HT-29 (cell line): ENCODE results near the gene EIF1. TPM values are rescaled to one million over a fixed set of nuclear protein-coding genes. Genes with fewer than 3 reads are reported as not detected.
A peak's percentile ranks its signal among the peaks of the same experiment; 100 is the strongest.
"Not testable (repeated sequence)": the region's sequence is repeated elsewhere in the genome, so short reads cannot be mapped to it uniquely, and the experiment has no call there.

Experiments
- DNase-seq: peaks from one replicate; pipeline ENCODE4 v3.0.0-alpha.2; 2015; ENCODE audit warnings: low spot score
- total RNA-seq: library from RNA; depleted of rRNA; stranded (reverse); fragments of >200 nt; shearing (Covaris generic); gene quantifications from 2 replicates; pipeline ENCODE4 v1.2.3, GENCODE V29; 2014

EIF1 gene
- total RNA-seq, 1 experiment from 2014 or later, result 91.6 TPM

DNA sequence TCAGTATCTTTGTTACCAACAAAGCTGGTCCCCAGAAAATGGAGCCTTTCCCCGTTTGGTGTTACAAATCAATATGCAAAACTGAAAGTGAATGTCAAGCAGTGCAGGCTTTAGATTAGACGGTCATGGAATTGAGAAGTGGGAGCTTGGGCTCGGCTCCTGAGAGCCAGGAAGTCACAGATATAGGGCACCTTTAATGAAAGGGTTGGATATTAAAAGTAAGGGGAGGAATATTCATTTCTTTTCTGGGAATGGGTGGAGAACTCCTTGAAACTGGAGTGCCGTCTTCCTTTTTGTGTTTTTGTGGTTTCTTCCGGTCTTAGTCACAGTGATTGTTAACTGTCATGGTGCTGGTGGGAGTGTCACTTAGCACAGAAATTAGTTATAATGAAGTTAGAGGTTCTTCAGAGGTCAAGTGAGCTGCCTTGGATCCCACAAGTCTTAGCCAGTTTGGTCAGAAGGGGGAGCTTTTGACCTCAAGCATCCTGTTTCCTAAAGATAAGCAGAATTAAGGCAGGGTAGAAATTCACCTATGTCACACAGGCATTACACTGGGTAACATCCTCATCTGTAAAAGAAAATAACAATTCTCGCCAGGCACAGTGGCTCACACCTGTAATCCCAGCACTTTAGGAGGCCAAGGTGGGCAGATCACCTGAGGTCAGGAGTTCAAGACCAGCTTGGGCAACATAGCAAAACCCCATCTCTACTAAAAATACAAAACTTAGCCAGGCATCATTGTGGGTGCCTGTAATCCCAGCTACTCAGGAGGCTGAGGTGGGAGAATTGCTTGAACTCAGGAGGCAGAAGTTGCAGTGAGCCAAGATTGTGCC lies 9.6 kb upstream of the EIF1 start:
- peak; percentile 40 for DNase-seq

DNA sequence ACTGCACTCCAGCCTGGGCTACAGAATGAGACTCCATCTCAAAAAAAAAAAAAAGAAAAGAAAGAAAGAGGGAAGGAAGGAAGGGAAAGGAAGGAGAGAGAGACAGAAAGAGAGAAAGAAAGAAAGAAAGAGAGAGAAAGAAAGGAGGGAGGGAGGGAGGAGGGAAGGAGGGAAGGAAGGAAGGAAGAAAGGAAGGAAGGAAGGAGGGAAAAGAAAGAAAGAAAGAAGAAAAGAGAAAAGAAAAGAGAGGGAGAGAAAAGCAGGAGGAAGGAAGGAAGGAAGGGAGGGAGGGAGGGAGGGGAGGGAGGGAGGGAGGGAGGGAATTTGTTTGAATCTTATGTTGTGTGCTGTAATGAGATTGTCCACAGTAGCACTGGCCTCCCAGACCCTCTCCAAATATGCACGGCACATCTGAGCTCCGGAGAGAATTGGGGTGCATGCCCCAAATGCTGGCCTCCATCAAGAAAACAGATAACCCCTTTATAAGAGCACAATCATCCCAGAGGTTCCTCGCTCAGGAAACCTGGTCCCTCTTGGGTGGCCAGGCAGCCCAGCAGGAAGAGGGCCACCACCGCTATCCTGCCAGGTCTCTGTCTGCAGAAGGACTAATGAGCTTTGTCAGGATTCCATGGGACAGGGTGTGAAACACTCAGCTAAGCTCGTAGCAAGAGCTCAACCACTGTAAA lies 8.8 kb upstream of the EIF1 start:
- DNase-seq, result no peak

DNA sequence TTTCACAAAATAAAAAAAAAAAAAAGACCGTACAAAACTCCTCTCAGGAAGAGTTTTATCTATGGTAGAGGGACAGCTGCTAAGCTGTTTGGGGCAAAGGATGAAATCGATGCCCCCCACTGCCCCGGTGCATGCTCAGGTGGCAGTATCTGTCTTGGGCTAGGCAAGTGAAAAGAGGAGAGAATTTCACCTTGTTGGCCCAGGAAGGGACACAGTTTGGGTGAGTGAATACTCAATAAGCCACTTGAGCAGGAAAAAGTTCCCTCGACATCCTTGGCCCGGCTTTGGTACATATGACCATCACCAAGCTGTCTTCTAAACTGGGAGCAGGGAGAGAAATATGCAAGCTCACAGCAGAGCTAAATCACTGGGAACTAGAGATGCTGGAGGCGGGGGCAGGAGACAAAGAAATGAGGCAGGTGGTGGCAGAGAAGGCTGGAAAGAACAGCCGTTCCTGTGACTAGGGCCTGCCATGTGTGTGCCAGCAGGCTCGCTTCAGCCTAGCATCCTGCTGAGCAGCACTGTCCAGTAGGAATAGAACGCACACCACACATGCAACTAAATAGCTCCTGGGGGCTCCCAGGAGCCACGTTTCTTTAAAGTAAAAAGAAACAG lies 8.2 kb upstream of the EIF1 start:
- no peak for DNase-seq

DNA sequence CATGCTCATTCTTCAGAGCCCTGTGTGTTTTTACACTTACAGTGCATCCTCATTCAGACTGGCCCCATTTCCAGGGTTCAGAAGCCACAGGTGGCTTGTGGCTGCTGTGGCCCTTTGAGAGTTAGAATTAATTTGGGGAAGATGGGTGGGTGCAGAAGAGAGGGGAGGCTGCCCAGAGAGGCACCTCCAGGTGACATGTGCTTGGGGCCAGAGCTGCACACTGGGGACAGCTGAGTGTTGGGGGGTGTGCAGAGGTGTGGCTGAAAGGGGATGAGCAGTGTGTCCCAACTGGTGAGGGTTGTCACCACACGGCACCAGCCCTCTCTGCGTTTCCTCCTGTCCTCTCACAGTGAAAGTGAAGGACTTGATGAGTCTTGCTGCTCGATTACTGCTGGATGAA lies 6.9 kb upstream of the EIF1 start:
- DNase-seq, result no peak

DNA sequence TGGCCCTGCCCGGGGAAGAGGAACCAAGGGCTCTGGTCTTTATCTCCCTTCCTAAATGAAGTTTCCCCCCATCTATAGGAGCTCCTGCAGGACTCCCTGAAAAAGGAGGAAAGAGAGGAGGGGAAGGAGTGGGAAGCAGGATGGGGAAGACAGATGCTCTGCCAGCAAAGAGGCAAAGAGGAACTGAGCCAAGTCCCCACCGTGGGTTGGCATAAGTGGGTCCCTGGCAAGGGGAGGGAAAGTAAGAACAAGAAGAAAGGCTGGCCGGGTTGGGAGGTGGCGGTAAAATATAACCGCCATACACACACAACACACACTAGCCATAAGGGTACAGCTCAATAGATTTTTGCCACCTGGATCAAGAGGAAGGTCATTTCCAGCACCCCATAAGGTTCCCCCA lies 6.1 kb upstream of the EIF1 start:
- DNase-seq, result no peak

DNA sequence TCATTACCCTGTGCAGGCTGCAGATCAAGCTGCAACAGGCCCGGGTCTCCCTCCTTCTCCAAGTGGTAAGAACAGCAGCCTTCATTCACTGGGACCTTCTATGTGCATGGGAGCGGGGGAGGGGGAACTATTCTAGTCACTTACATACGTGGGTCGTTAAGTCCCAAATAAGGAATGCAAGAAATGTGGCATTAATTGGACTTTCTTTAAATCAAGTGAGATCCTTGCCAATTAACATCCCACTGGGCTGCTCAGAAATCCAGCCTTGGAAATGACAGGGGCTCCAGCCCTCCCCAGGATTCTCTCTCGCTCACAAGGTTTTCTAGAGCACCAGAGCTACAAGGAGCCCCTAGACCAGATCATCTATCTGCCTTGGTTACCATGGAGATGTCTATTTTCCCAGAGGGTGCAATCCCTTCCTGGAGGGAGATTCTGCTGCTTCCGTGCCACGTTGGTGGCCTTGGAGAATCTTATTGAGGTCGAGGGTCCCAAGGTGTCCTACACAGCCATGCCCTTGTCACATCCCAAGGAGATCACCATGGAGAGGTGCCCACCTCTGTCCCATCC lies 5.2 kb upstream of the EIF1 start:
- no peak for DNase-seq

DNA sequence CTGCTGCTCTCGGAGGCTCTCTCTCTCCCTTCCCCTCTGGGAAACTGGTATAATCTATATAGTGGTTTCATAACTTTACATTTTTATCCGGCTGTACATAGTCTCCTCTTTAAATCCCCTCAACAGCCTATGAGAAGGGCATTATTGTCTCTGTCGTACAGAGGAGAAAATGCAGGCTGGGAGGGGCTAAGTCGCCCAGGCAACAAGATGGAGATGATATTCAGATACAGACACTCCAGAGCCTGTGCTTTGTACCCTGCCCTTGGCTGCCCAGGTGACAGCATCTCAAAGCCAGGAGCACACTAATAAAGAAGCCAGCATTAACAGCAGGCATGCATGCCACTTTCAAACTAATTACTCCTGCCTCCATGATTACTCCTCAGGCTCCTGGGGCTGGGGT lies 4.7 kb upstream of the EIF1 start:
- no peak for DNase-seq

DNA sequence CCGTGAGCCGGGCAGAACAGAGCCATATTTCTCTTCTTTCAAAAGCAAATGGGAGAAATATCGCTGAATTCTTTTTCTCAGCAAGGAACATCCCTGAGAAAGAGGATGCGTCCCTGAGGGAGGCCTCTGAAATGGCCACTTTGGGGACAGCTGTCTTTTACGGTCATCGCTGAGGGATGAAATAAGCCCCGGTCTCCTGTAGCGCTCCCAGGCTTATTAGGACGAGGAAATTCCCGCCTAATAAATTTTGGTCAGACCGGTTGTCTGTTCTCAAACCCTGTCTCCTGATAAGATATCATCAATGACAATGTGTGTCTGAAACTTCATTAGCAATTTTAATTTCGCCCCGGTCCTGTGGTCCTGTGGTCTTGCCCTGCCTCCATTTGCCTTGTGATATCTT lies 2.9 kb upstream of the EIF1 start:
- DNase-seq, result not testable (repeated sequence)

DNA sequence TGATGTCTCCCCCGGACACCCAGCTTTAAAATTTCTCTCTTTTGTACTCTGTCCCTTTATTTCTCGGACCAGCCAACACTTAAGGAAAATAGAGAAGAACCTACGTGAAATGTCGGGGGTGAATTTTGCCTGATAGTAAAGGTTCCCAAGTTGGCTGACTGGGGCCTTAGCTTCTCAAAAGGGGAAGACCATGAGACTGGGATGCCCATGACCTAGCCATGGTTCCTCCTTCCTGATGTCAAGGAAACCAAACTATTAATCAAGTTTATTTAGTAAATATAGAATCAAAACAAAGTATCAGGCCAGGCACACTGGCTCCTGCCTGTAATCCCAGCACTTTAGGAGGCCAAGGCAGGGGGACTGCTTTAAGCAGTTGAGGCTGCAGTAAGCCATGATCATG lies 2.4 kb upstream of the EIF1 start:
- no peak for DNase-seq

DNA sequence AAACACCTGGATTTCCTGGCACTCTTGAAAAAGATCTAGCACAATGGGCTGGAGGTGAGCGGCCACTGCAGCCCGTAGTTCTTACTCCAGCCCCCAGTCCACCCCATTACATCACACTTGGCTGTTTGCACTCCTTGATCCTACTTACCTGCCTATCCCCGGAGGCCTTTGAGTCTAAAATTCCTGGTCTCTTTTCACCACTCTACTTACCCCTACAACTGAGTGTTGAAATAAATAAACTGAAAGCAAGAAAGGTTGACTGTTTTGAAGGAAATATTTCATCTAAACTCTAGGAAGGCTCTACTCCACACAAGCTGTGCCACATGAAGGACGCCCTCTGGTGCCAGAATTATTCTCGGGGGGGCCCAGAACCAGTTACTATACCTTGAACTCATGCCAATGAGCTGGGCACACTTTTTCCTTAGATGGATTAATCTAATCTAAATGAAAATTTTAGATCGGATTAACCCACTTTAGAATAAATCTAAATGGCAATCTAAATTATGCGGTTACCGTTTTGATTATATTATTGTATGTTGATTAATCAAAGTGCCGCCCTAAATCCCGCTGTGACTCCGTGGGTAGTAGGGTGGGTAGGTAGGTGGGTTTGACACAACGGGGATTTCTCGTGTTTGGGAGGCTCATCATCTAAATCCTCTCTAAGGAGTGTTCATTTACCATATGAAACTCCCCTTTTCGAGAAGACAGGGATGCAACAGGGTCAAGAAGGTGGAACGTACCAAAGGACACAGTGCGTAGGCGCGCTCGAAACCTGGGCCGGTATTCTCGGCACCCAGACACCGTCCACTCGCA lies 651 bp upstream of the EIF1 start:
- DNase-seq, result peak; percentile 80

DNA sequence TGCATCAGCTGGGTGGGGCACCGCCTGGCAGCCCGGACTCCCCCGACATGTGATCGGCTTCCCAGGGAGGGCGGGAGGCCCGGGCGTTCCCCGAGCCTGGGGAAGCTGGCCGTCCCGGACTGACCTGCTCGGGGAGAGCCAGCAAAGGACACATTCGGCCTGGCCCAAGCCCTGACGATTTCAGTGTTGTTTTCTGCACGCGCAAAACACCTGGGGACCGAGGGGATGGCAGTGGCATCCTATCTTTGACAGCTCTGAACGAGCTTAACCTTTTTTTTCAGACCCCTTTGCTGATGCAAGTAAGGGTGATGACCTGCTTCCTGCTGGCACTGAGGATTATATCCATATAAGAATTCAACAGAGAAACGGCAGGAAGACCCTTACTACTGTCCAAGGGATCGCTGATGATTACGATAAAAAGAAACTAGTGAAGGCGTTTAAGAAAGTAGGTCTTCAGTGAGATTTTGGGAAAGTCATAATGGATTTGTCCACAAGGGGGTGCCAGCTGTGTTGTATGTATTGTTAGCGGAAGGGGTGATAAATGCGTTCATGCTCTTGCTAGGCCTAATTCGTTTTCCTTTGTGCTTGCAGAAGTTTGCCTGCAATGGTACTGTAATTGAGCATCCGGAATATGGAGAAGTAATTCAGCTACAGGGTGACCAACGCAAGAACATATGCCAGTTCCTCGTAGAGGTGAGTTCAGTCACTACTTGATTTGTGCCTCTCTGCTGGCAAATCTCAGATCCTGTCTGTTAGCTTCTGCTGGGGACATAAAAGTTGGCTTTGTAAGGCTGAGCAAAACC lies 1.0 kb downstream of the EIF1 start:
- DNase-seq, result peak; percentile 84

DNA sequence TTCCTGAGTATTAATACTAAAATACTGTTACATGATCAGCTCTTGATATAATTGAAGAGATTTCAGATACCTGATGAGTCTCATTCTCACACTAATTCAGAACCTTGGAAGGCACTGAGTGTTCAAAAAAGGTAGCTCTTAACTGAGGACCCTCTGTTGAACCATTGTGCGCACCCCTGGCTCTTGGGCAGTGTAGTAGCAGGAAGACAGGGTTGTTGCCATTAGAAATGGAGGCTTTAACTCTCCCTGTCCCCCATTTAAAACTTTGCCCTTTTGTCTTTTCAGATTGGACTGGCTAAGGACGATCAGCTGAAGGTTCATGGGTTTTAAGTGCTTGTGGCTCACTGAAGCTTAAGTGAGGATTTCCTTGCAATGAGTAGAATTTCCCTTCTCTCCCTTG lies 1.8 kb downstream of the EIF1 start:
- no peak for DNase-seq

DNA sequence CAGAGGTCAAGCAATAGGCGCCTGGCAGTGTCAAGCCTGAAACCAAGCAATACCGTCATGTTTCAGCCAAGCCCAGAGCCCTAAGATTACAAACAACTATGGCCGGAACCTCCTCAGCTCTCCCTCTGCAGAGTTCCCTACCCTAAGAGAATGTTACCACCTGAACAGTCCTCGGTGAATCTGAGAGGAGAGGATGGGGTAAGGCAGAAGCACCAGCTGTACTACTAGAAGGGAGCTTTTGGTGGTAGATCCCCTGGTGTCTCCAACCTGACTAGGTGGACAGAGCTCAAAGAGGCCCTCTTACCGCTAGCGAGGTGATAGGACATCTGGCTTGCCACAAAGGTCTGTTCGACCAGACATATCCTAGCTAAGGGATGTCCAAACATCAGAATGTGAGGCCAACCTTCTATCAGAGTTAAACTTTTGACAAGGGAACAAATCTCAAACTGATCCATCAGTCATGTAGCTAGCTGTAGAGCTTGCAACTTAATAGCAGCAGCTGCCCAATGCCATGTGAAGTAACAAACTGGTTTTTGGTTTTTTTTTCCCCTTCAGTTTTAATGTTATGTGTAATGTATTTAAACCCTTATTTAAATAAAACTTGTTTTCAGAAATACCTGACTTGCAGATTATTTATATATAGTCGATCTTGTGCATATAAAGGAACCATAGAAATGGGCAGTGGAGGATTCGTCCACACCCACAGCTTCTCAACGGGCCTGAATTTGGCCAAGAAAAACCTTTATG lies 2.5 kb downstream of the EIF1 start:
- DNase-seq, result peak; percentile 12

DNA sequence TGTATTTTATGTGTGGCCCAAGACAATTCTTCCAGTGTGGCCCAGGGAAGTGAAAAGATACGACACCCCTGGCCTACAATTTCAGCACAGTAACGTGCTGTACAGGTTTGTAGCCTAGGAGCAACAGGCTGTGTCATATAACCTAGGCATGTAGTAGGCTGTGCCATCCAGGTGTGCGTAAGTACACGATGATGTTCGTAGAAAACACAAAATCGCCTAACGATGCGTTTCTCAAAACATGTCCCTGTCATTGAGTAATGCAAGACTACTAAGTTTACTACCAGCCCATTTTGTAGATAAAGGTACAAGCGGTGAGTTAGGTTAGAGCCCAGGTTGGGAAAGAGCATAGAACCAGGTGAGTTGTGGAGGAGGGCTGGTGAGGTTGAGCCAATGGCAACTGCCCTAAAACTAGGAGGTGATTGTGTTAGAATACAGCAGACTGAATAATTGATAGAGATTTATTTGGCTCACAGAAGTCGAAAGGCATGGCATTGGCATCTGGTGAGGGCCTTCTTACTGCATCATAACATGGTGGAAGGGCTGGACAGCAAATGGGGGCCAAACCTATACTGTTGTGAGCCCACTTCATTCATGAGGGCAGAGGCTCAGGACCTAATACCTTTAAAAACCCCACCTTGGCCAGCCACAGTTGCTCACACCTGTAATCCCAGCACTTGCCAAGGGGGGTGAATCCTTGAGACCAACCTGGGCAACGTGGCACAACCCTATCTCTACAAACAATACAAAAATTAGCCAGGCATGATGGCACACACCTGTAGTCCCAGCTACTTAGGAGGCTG lies 4.2 kb downstream of the EIF1 start:
- peak; percentile 38 for DNase-seq

DNA sequence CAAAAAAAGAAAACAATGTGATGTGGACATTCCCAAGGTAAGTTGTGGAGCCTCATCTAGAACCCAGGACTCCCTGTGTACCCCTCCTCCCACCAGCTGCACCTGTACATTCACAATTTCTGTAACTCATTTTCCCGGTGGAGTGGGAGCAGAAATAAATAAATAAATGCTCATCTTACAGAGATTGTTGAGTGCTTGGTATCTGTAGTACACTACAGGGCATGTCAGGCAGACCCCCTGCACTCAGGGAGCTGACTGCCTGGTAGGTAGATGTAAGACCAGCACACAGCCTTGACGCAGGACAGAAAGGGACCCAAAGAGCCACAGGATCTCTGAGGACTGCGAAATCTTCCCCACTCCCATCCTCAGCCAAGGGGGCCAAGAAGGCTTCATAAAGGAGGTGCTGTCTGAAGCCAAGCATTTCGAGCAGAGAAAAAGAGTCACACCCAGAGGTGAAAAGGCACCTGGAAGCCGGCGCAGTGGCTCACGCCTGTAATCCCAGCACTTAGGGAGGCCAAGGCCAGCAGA lies 6.5 kb downstream of the EIF1 start:
- peak; percentile 16 for DNase-seq

DNA sequence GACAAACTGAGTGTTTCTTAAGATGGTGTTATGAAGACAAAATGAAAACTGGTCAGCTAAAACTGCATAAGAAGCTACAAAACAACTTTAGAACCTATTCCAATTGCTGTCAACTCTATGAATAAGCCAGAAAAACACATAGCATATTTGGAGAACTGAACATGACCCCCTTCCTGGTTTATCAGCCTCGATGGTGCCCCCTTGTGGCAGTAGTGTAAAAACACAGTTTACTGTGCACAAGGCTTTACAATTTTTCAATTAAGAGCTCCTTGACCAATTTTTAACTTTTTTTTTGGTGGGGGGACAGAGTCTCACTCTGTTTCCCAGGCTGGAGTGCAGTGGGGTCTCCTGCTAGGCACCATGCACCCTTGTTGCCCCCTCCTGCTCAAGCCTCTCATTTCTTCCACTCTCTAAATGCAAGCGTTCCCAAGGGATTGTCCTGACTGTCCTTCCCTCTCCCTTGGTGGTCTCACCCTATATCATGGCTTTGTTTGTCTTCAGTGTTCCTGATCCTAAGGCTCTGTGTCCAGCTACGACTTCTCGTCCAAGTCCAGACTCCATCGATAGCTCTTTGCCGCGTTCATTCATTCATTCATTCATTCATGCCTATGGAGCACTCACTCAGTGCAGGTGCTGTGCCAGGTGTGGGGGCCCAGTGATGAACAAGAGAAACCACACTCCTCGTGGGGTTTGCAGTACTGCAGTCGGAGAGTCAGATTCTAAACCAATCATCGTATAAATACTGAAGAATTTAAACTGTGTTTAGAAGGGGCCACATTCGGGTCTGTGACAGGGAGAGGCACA lies 7.5 kb downstream of the EIF1 start:
- DNase-seq, result peak; percentile 87

DNA sequence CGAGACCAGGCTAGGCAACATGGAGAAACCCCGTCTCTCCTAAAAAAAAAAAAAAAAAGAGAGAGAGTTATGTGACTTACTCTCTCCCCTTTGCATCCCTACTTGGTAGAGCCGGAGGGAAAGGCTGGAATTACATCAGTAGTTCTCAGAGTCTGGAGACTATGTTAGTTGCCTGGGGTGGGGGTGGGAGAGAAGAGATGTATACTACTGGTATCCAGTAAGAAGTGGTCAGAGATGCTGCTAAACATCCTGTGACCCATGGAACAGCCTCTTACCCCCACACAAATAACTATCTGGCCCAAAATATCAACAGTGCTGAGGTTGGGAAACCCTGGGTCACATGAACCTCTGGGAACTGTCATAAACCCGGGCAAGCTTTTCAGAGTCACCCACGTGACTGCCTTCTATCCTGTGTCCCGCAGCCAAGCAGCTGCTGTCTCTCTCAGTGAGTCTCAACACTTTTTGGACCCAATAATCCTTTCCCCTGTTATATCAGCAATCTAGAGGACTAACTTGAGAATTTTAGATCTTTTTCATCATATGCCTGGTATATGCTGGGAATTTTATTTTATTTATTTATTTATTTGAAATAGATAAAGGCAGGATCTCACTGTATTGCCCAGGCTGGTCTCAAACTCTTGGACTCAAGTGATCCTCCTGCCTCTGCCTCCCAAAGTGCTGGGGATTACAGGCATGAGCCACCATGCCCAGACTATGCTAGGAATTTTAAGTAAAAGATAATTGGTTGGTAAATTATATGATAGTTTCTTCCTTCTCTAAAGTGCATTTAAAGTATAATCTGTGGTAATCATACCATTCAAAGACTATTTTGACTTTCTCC lies 8.7 kb downstream of the EIF1 start:
- no peak for DNase-seq
